HCT116 (cell line): Measurements from ENCODE around the gene IAH1. TPM values are rescaled to one million over a fixed set of nuclear protein-coding genes. Genes with fewer than 3 reads are reported as not detected.

Experiments used
- ATAC-seq: fragments of 200-7000 bp; cut with Tn5 transposase; 2 replicates; pipeline ENCODE4 v1.9.1; 2020; ENCODE audit warnings: mild to moderate bottlenecking, moderate library complexity
- BruUV-seq: library from RNA; stranded (reverse); fragments of 400-500 nt; replicated peaks from 2 replicates; lab custom pipeline; 2021; lab: Mats Ljungman, UMichigan
- CTCF ChIA-PET: fragments of 300-600 bp; sonication (Branson Sonifier 250); formaldehyde crosslinking; loops from one replicate; lab custom pipeline; 2021; ENCODE audit warnings: antibody characterized with exemption; lab: Charles Lee
- POLR2A ChIA-PET: fragments of 300-600, 350-600 bp; sonication (Branson Sonifier 250); formaldehyde crosslinking; loops from one replicate; lab custom pipeline; 2021; ENCODE audit warnings: antibody characterized with exemption; lab: Charles Lee
- RAD21 ChIA-PET, 2 experiments: fragments of 300-600 bp; sonication (Branson Sonifier 250); formaldehyde crosslinking; loops; one replicate each; lab custom pipeline; 2023; ENCODE audit warnings: low total read pairs in 2 of 2; ENCODE audit not compliant: uncharacterized antibody in 2 of 2, unreplicated experiment in 2 of 2, low non-redundant PET in 1 of 2; lab: Charles Lee
- DNase-seq: peaks from one replicate; pipeline ENCODE4 v3.0.0-alpha.2; 2010; ENCODE audit warnings: low read depth, low spot score
- H2AFZ ChIP-seq: fragments of 200-600 bp; shearing (Covaris generic), sonication (generic); 2 replicates; pipeline ENCODE4 v1.6.1; 2017; ENCODE audit warnings: low read depth, mixed run types, mixed read lengths, antibody characterized with exemption, low read length; ENCODE audit not compliant: poor library complexity, severe bottlenecking
- H3K27ac ChIP-seq: 2 replicates; pipeline ENCODE4 v1.5.1; 2012; ENCODE audit warnings: low read depth, low read length
- H3K27me3 ChIP-seq: fragments of 200-600 bp; sonication (generic); 2 replicates; pipeline ENCODE4 v1.6.1; 2016; ENCODE audit warnings: mixed run types, low read length, mixed read lengths; ENCODE audit not compliant: insufficient read depth
- H3K36me3 ChIP-seq, 2 experiments: fragments of 200-500 bp in 1 of 2; fragments of 200-600 bp in 1 of 2; sonication (Bioruptor generic) in 1 of 2; sonication (generic) in 1 of 2; 2 replicates each; pipeline versions ENCODE4 v1.5.1 to v1.6.1; 2014 to 2016; ENCODE audit warnings: low read length in 2 of 2, inconsistent platforms in 1 of 2, mixed read lengths in 1 of 2, mixed run types in 1 of 2; ENCODE audit not compliant: insufficient read depth in 2 of 2, control insufficient read depth in 1 of 2
- H3K4me1 ChIP-seq, 2 experiments: fragments of 200-600 bp in 1 of 2; sonication (generic) in 1 of 2; 2 replicates each; pipeline versions ENCODE4 v1.5.1 to v1.6.1; 2012 to 2017; ENCODE audit warnings: low read length in 2 of 2, inconsistent platforms in 1 of 2, mild to moderate bottlenecking in 1 of 2, mixed read lengths in 1 of 2, mixed run types in 1 of 2, moderate library complexity in 1 of 2; ENCODE audit not compliant: insufficient read depth in 2 of 2, control insufficient read depth in 1 of 2
- H3K4me2 ChIP-seq: fragments of 200-600 bp; sonication (generic); 2 replicates; pipeline ENCODE4 v1.6.1; 2017; ENCODE audit warnings: mixed run types, low read length, mixed read lengths
- H3K4me3 ChIP-seq, 2 experiments: fragments of 200-600 bp in 1 of 2; sonication (generic) in 1 of 2; replicated peaks in 1 of 2; 2 replicates each; pipeline ENCODE4 v1.5.1; 2011 to 2016; ENCODE audit warnings: low read length in 2 of 2, control low read depth in 1 of 2, low read depth in 1 of 2, mild to moderate bottlenecking in 1 of 2, mixed read lengths in 1 of 2, mixed run types in 1 of 2
- H3K79me2 ChIP-seq: fragments of 200-600 bp; sonication (generic); 2 replicates; pipeline ENCODE4 v1.6.1; 2017; ENCODE audit warnings: mild to moderate bottlenecking, mixed run types, low read length, moderate library complexity, mixed read lengths; ENCODE audit not compliant: insufficient read depth
- H3K9ac ChIP-seq: fragments of 200-600 bp; sonication (generic); 2 replicates; pipeline ENCODE4 v1.6.1; 2016; ENCODE audit warnings: low read length, mixed read lengths
- H3K9me2 ChIP-seq: fragments of 200-600 bp; sonication (generic), shearing (Covaris generic); 2 replicates; pipeline ENCODE4 v1.6.1; 2017; ENCODE audit warnings: mixed run types, mild to moderate bottlenecking, moderate library complexity; ENCODE audit not compliant: insufficient read depth
- H3K9me3 ChIP-seq, 2 experiments: fragments of 200-500 bp in 1 of 2; fragments of 200-600 bp in 1 of 2; sonication (Bioruptor generic) in 1 of 2; sonication (generic) in 1 of 2; 2 replicates each; pipeline ENCODE4 v1.6.1; 2014 to 2017; ENCODE audit warnings: low read length in 2 of 2, mixed read lengths in 2 of 2, inconsistent platforms in 1 of 2, low read depth in 1 of 2, mild to moderate bottlenecking in 1 of 2, mixed run types in 1 of 2, moderate library complexity in 1 of 2; ENCODE audit not compliant: control insufficient read depth in 1 of 2, insufficient read depth in 1 of 2
- H4K20me1 ChIP-seq: fragments of 200-600 bp; sonication (generic), shearing (Covaris generic); 2 replicates; pipeline ENCODE4 v1.6.1; 2017; ENCODE audit warnings: mixed run types, mild to moderate bottlenecking, moderate library complexity; ENCODE audit not compliant: insufficient read depth
- ATF3 ChIP-seq: IDR thresholded peaks from 2 replicates; pipeline ENCODE4 v1.6.1; 2012
- CTCF ChIP-seq, 3 experiments: fragments of 200-600 bp in 1 of 3; sonication (generic) in 1 of 3; IDR thresholded peaks in 2 of 3; conservative IDR thresholded peaks in 1 of 3; 2 replicates each; pipeline ENCODE4 v1.5.1; 2012 to 2017; ENCODE audit warnings: low read depth in 2 of 3, low read length in 2 of 3, antibody characterized with exemption in 1 of 3, borderline replicate concordance in 1 of 3, control low read depth in 1 of 3, mild to moderate bottlenecking in 1 of 3, mixed read lengths in 1 of 3, mixed run types in 1 of 3, moderate library complexity in 1 of 3; ENCODE audit not compliant: insufficient read depth in 1 of 3
- EZH2 ChIP-seq: fragments of 200-600 bp; sonication (generic); IDR thresholded peaks from 2 replicates; pipeline ENCODE4 v1.6.1; 2017; ENCODE audit warnings: antibody characterized with exemption, mixed run types
- ZFX ChIP-seq: fragments of 450-650 bp; IDR thresholded peaks from 2 replicates; pipeline ENCODE4 v1.6.1; 2017
- intact Hi-C: fragments of 100-400 bp; cut with micrococcal nuclease; formaldehyde crosslinking; loops from 2 replicates; pipeline ENCODE4 v1.10.0; 2022
- total RNA-seq: library from RNA; stranded (reverse); gene quantifications from one replicate; pipeline ENCODE4 v1.2.1, GENCODE V29; 2021; ENCODE audit not compliant: unreplicated experiment

Gene IAH1
- total RNA-seq, 1 experiment from 2014 or later: 35.1 TPM

GRCh38 chr2:9517118-9517782 is 42.9 kb downstream of the IAH1 start:
- H3K9me2 ChIP-seq: no peaks in the 10 kb centered on the region
- H3K4me2 ChIP-seq: no peak overlapping the region
- H3K4me1 ChIP-seq: no peaks in the 10 kb centered on the region
- no peaks in the 10 kb centered on the region for H3K79me2 ChIP-seq
- no peak overlapping the region for H3K27ac ChIP-seq
- CTCF ChIA-PET: no interaction called here
- POLR2A ChIA-PET: no interaction called here
- H3K36me3 ChIP-seq: peaks cover 11 to 16% of the 10 kb centered on the region in 2 experiments; a peak in 3 of 4 replicates
- DNase-seq: no peak
- TF ChIP-seq ZFX (no peak), CTCF (IDR thresholded peaks at IDR 0.05 in 2 of 3, conservative IDR thresholded peaks at IDR 0.05 in 1 of 3; ENCODE audit: borderline replicate concordance in 1 of 3, insufficient read depth in 1 of 3, low read depth in 2 of 3, low read length in 2 of 3) (no peak), ATF3 (no peak)
- H3K9ac ChIP-seq: no peak overlapping the region
- H2AFZ ChIP-seq: no peak overlapping the region
- H3K27me3 ChIP-seq: no peaks in the 10 kb centered on the region
- no TSS peak for BruUV-seq
- H3K9me3 ChIP-seq: no peaks in the 10 kb centered on the region
- no peak for ATAC-seq
- RAD21 ChIA-PET: no interaction called here
- H3K4me3 ChIP-seq: no peak overlapping the region
- intact Hi-C loops: no loop called here
- no peaks in the 10 kb centered on the region for H4K20me1 ChIP-seq

- no peak for TF ChIP-seq EZH2
- no peak for TF ChIP-seq ZFX
- Histone ChIP-seq H3K4me3 (no peak overlapping the region), H3K4me2 (no peak overlapping the region), H3K27me3 (no peaks in the 10 kb centered on the region), H4K20me1 (no peaks in the 10 kb centered on the region), H3K9me2 (no peaks in the 10 kb centered on the region), H3K36me3 (peaks cover 11 to 16% of the 10 kb centered on the region in 2 experiments; a peak in 3 of 4 replicates), H2AFZ (no peak overlapping the region), H3K9ac (no peak overlapping the region), H3K4me1 (no peaks in the 10 kb centered on the region), H3K79me2 (no peaks in the 10 kb centered on the region), H3K9me3 (no peaks in the 10 kb centered on the region), H3K27ac (no peak overlapping the region)
- ATAC-seq (no peak), DNase-seq (no peak)
- intact Hi-C loops: no loop called here
- BruUV-seq: no TSS peak
- RAD21 ChIA-PET: no interaction called here
- CTCF ChIA-PET: no interaction called here
- POLR2A ChIA-PET: no interaction called here
These were observed 43.8 kb downstream of the IAH1 start for GRCh38 chr2:9518163-9518562.
